Body of pancreas (tissue), 4 donors: ENCODE results near the gene TAAR2. TPM values are rescaled to one million over a fixed set of nuclear protein-coding genes. Genes with fewer than 3 reads are reported as not detected.

Experiments
- ATAC-seq: fragments of 150-250 bp; one replicate; pipeline ENCODE4 v1.9.1; 2016
- DNase-seq, 4 donors: peaks; one replicate each; pipeline ENCODE4 v3.0.0-alpha.2; 2019
- H3K27ac ChIP-seq, 4 donors: fragments of 200-600 bp; sonication (generic); 1 replicate in 3 of 4; 2 replicates in 1 of 4; pipeline versions ENCODE4 v1.5.1 to v1.6.1; 2016 to 2019; ENCODE audit warnings: mild to moderate bottlenecking in 1 of 4, mixed read lengths in 1 of 4, moderate library complexity in 1 of 4
- H3K27me3 ChIP-seq, 2 donors: fragments of 200-600 bp; sonication (generic); one replicate each; pipeline ENCODE4 v1.6.0; 2016; ENCODE audit warnings: mild to moderate bottlenecking in 1 of 2
- H3K36me3 ChIP-seq, 2 donors: fragments of 200-600 bp; sonication (generic); replicated peaks in 1 of 2; 2 replicates each; pipeline ENCODE4 v1.5.1; 2016; ENCODE audit warnings: low read depth in 2 of 2; ENCODE audit not compliant: insufficient read depth in 1 of 2
- H3K4me1 ChIP-seq: fragments of 200-600 bp; sonication (generic); one replicate; pipeline ENCODE4 v1.6.0; 2016
- H3K4me3 ChIP-seq, 2 donors: fragments of 200-600 bp; sonication (generic); 1 replicate in 1 of 2; 2 replicates in 1 of 2; pipeline ENCODE4 v1.5.1; 2016 to 2019
- H3K9me3 ChIP-seq, 3 donors: fragments of 200-600 bp; sonication (generic); 1 replicate in 2 of 3; 2 replicates in 1 of 3; pipeline ENCODE4 v1.5.1; 2016
- CTCF ChIP-seq, 7 experiments: fragments of 450-650 bp in 4 of 7; fragments of 200-600 bp in 3 of 7; sonication (generic) in 3 of 7; IDR thresholded peaks; one replicate each; pipeline ENCODE4 v1.5.1; 2016 to 2019; ENCODE audit warnings: antibody characterized with exemption in 7 of 7
- POLR2A ChIP-seq, 3 donors: fragments of 450-650 bp; IDR thresholded peaks; one replicate each; pipeline ENCODE4 v1.6.1; 2016; ENCODE audit warnings: antibody characterized with exemption in 3 of 3, mild to moderate bottlenecking in 2 of 3
- WGBS, 2 donors: methylation state at CpG; one replicate each; pipeline ENCODE4 v1.1.5; 2017; 5-methylcytosine and 5-hydroxymethylcytosine counted together
- intact Hi-C: fragments of 100-400 bp; cut with DNase I; formaldehyde crosslinking; loops from one replicate; pipeline ENCODE4 v1.15.1; 2023
- total RNA-seq, 2 donors: library from RNA; depleted of rRNA; stranded (reverse); fragments of >200 nt; gene quantifications; one replicate each; pipeline ENCODE4 v1.1.0, GENCODE V29; 2016

TAAR2 gene
- total RNA-seq, 2 donors from 2014 or later: not detected

GRCh38 chr6:132598473-132598872 lies 25.6 kb downstream of the TAAR2 start:
- Histone ChIP-seq H3K27ac (no peak overlapping the region), H3K4me3 (no peak overlapping the region), H3K4me1 (no peaks in the 10 kb centered on the region), H3K36me3 (no peaks in the 10 kb centered on the region), H3K27me3 (no peaks in the 10 kb centered on the region), H3K9me3 (no peaks in the 10 kb centered on the region)
- intact Hi-C loops: no loop called here
- DNase-seq (peak in 2 of 4 donors; percentile 10 to 26), ATAC-seq (peak; percentile 74)
- 24 to 37% methylated on average over 3 of the region's 3 CpGs for WGBS, 2 donors
- TF ChIP-seq POLR2A (IDR thresholded peaks at IDR 0.05) (no peak), CTCF (IDR thresholded peaks at IDR 0.05) (peak in 5 of 7 experiments; percentile 13 to 32 (median 27))

GRCh38 chr6:132596201-132596600 lies 27.9 kb downstream of the TAAR2 start:
- TF ChIP-seq CTCF (IDR thresholded peaks at IDR 0.05): no peak
- no peak for TF ChIP-seq POLR2A (IDR thresholded peaks at IDR 0.05)
- no peak for DNase-seq
- Histone ChIP-seq H3K4me3 (no peak overlapping the region), H3K9me3 (no peaks in the 10 kb centered on the region), H3K4me1 (no peaks in the 10 kb centered on the region), H3K27ac (no peak overlapping the region), H3K27me3 (no peaks in the 10 kb centered on the region), H3K36me3 (no peaks in the 10 kb centered on the region)
- intact Hi-C loops: no loop called here
- ATAC-seq: peak; percentile 27
- 26 to 31% methylated on average over 6 of the region's 6 CpGs for WGBS, 2 donors

- Histone ChIP-seq H3K4me3 (no peak overlapping the region), H3K27ac (no peak overlapping the region), H3K4me1 (peaks cover 6% of the 10 kb centered on the region), H3K27me3 (no peaks in the 10 kb centered on the region), H3K9me3 (no peaks in the 10 kb centered on the region), H3K36me3 (no peaks in the 10 kb centered on the region)
- DNase-seq (no peak), ATAC-seq (no peak)
- intact Hi-C loops: no loop called here
- TF ChIP-seq POLR2A (IDR thresholded peaks at IDR 0.05) (no peak), CTCF (IDR thresholded peaks at IDR 0.05) (no peak)
- WGBS, 2 donors: 75 to 97% methylated on average over 2 of the region's 2 CpGs
Measured at GRCh38 chr6:132592855-132593254, 31.2 kb downstream of the TAAR2 start.

GRCh38 chr6:132590362-132590761 lies 33.7 kb downstream of the TAAR2 start:
- intact Hi-C loops: no loop called here
- 13 to 25% methylated on average over 1 of the region's 1 CpG for WGBS, 2 donors
- H3K27me3 ChIP-seq: no peaks in the 10 kb centered on the region
- no peak overlapping the region for H3K27ac ChIP-seq
- ATAC-seq: peak; percentile 27
- H3K4me1 ChIP-seq: peaks cover 6% of the 10 kb centered on the region
- TF ChIP-seq CTCF (IDR thresholded peaks at IDR 0.05): no peak
- no peaks in the 10 kb centered on the region for H3K36me3 ChIP-seq
- peak in 2 of 4 donors; percentile 8 to 12 for DNase-seq
- no peaks in the 10 kb centered on the region for H3K9me3 ChIP-seq
- H3K4me3 ChIP-seq: no peak overlapping the region

- 78 to 85% methylated on average over 5 of the region's 5 CpGs for WGBS, 2 donors
- no peak for DNase-seq
- no peak for ATAC-seq
Measured at GRCh38 chr6:132589454-132589853, 34.6 kb downstream of the TAAR2 start, which contains the start of gene TAAR5. TAAR5 (minus strand) TSS chr6:132589741; CDS start chr6:132589686, 55 bp downstream.

More at GRCh38 chr6:132589454-132589853, 34.6 kb downstream of the TAAR2 start, which contains the start of gene TAAR5:
- H3K9me3 ChIP-seq: no peaks in the 10 kb centered on the region
- TF ChIP-seq CTCF (IDR thresholded peaks at IDR 0.05) (no peak), POLR2A (IDR thresholded peaks at IDR 0.05) (no peak)
- no peak within 1 kb of the TSS for H3K4me3 ChIP-seq
- H3K27ac ChIP-seq: no peak within 1 kb of the TSS
- intact Hi-C loops: no loop called here
- no peaks in the 10 kb centered on the region for H3K27me3 ChIP-seq
- H3K36me3 ChIP-seq: no peaks in the 10 kb centered on the region
- H3K4me1 ChIP-seq: peaks cover 6% of the 10 kb centered on the region
